ENCODE results near the gene RNU4-1.

RNU4-1 gene

GRCh38 chr12:120332041-120332440, 39.0 kb upstream of the RNU4-1 start:
- no peak overlapping the region for H3K4me3 ChIP-seq (ENCODE audit: control insufficient read depth, low read depth, low read length)
- TF ChIP-seq CTCF (IDR thresholded peaks at IDR 0.05; ENCODE audit: control insufficient read depth, insufficient read depth, low read depth, low read length, missing control alignments), result no peak
- no peak for DNase-seq (ENCODE audit: low read depth)

GRCh38 chr12:120331390-120331789, 38.4 kb upstream of the RNU4-1 start:
- no peak for DNase-seq (ENCODE audit: low read depth)
- H3K4me3 ChIP-seq (ENCODE audit: control insufficient read depth, low read depth, low read length), result no peak overlapping the region
- TF ChIP-seq CTCF (IDR thresholded peaks at IDR 0.05; ENCODE audit: control insufficient read depth, insufficient read depth, low read depth, low read length, missing control alignments), result no peak

GRCh38 chr12:120328228-120328627, 35.2 kb upstream of the RNU4-1 start:
- no peak overlapping the region for H3K4me3 ChIP-seq (ENCODE audit: control insufficient read depth, low read depth, low read length)
- DNase-seq (ENCODE audit: low read depth), result no peak
- TF ChIP-seq CTCF (IDR thresholded peaks at IDR 0.05; ENCODE audit: control insufficient read depth, insufficient read depth, low read depth, low read length, missing control alignments), result no peak

GRCh38 chr12:120327593-120327992, 34.6 kb upstream of the RNU4-1 start, which contains the start of gene PLA2G1B:
TSS of gene PLA2G1B (minus strand) at chr12:120327779. CDS start at chr12:120327753, 26 bp downstream.
- TF ChIP-seq CTCF (IDR thresholded peaks at IDR 0.05; ENCODE audit: control insufficient read depth, insufficient read depth, low read depth, low read length, missing control alignments), result no peak
- DNase-seq (ENCODE audit: low read depth), result no peak
- H3K4me3 ChIP-seq (ENCODE audit: control insufficient read depth, low read depth, low read length), result no peak within 1 kb of the TSS

GRCh38 chr12:120324841-120325417, 31.9 kb upstream of the RNU4-1 start:
- TF ChIP-seq CTCF (IDR thresholded peaks at IDR 0.05; ENCODE audit: control insufficient read depth, insufficient read depth, low read depth, low read length, missing control alignments), result no peak
- no peak overlapping the region for H3K4me3 ChIP-seq (ENCODE audit: control insufficient read depth, low read depth, low read length)
- no peak for DNase-seq (ENCODE audit: low read depth)

GRCh38 chr12:120323772-120324171, 30.7 kb upstream of the RNU4-1 start:
- TF ChIP-seq CTCF (IDR thresholded peaks at IDR 0.05; ENCODE audit: control insufficient read depth, insufficient read depth, low read depth, low read length, missing control alignments), result no peak
- no peak overlapping the region for H3K4me3 ChIP-seq (ENCODE audit: control insufficient read depth, low read depth, low read length)
- DNase-seq (ENCODE audit: low read depth), result no peak

Measured in AG09309 (cell line).